HCT116 (cell line): ENCODE measurements around the gene HNMT. TPM values are rescaled to one million over a fixed set of nuclear protein-coding genes. Genes with fewer than 3 reads are reported as not detected.

ENCODE experiments used
- ATAC-seq: fragments of 200-7000 bp; cut with Tn5 transposase; 2 replicates; pipeline ENCODE4 v1.9.1; 2020; ENCODE audit warnings: mild to moderate bottlenecking, moderate library complexity
- BruUV-seq: library from RNA; stranded (reverse); fragments of 400-500 nt; replicated peaks from 2 replicates; lab custom pipeline; 2021; lab: Mats Ljungman, UMichigan
- CTCF ChIA-PET: fragments of 300-600 bp; sonication (Branson Sonifier 250); formaldehyde crosslinking; loops from one replicate; lab custom pipeline; 2021; ENCODE audit warnings: antibody characterized with exemption; lab: Charles Lee
- POLR2A ChIA-PET: fragments of 300-600, 350-600 bp; sonication (Branson Sonifier 250); formaldehyde crosslinking; loops from one replicate; lab custom pipeline; 2021; ENCODE audit warnings: antibody characterized with exemption; lab: Charles Lee
- RAD21 ChIA-PET, 2 experiments: fragments of 300-600 bp; sonication (Branson Sonifier 250); formaldehyde crosslinking; loops; one replicate each; lab custom pipeline; 2023; ENCODE audit warnings: low total read pairs in 2 of 2; ENCODE audit not compliant: uncharacterized antibody in 2 of 2, unreplicated experiment in 2 of 2, low non-redundant PET in 1 of 2; lab: Charles Lee
- DNase-seq: peaks from one replicate; pipeline ENCODE4 v3.0.0-alpha.2; 2010; ENCODE audit warnings: low read depth, low spot score
- H2AFZ ChIP-seq: fragments of 200-600 bp; shearing (Covaris generic), sonication (generic); 2 replicates; pipeline ENCODE4 v1.6.1; 2017; ENCODE audit warnings: low read depth, mixed run types, mixed read lengths, antibody characterized with exemption, low read length; ENCODE audit not compliant: poor library complexity, severe bottlenecking
- H3K27ac ChIP-seq: 2 replicates; pipeline ENCODE4 v1.5.1; 2012; ENCODE audit warnings: low read depth, low read length
- H3K27me3 ChIP-seq: fragments of 200-600 bp; sonication (generic); 2 replicates; pipeline ENCODE4 v1.6.1; 2016; ENCODE audit warnings: mixed run types, low read length, mixed read lengths; ENCODE audit not compliant: insufficient read depth
- H3K36me3 ChIP-seq, 2 experiments: fragments of 200-500 bp in 1 of 2; fragments of 200-600 bp in 1 of 2; sonication (Bioruptor generic) in 1 of 2; sonication (generic) in 1 of 2; 2 replicates each; pipeline versions ENCODE4 v1.5.1 to v1.6.1; 2014 to 2016; ENCODE audit warnings: low read length in 2 of 2, inconsistent platforms in 1 of 2, mixed read lengths in 1 of 2, mixed run types in 1 of 2; ENCODE audit not compliant: insufficient read depth in 2 of 2, control insufficient read depth in 1 of 2
- H3K4me1 ChIP-seq, 2 experiments: fragments of 200-600 bp in 1 of 2; sonication (generic) in 1 of 2; 2 replicates each; pipeline versions ENCODE4 v1.5.1 to v1.6.1; 2012 to 2017; ENCODE audit warnings: low read length in 2 of 2, inconsistent platforms in 1 of 2, mild to moderate bottlenecking in 1 of 2, mixed read lengths in 1 of 2, mixed run types in 1 of 2, moderate library complexity in 1 of 2; ENCODE audit not compliant: insufficient read depth in 2 of 2, control insufficient read depth in 1 of 2
- H3K4me2 ChIP-seq: fragments of 200-600 bp; sonication (generic); 2 replicates; pipeline ENCODE4 v1.6.1; 2017; ENCODE audit warnings: mixed run types, low read length, mixed read lengths
- H3K4me3 ChIP-seq, 2 experiments: fragments of 200-600 bp in 1 of 2; sonication (generic) in 1 of 2; replicated peaks in 1 of 2; 2 replicates each; pipeline ENCODE4 v1.5.1; 2011 to 2016; ENCODE audit warnings: low read length in 2 of 2, control low read depth in 1 of 2, low read depth in 1 of 2, mild to moderate bottlenecking in 1 of 2, mixed read lengths in 1 of 2, mixed run types in 1 of 2
- H3K79me2 ChIP-seq: fragments of 200-600 bp; sonication (generic); 2 replicates; pipeline ENCODE4 v1.6.1; 2017; ENCODE audit warnings: mild to moderate bottlenecking, mixed run types, low read length, moderate library complexity, mixed read lengths; ENCODE audit not compliant: insufficient read depth
- H3K9ac ChIP-seq: fragments of 200-600 bp; sonication (generic); 2 replicates; pipeline ENCODE4 v1.6.1; 2016; ENCODE audit warnings: low read length, mixed read lengths
- H3K9me2 ChIP-seq: fragments of 200-600 bp; sonication (generic), shearing (Covaris generic); 2 replicates; pipeline ENCODE4 v1.6.1; 2017; ENCODE audit warnings: mixed run types, mild to moderate bottlenecking, moderate library complexity; ENCODE audit not compliant: insufficient read depth
- H3K9me3 ChIP-seq, 2 experiments: fragments of 200-500 bp in 1 of 2; fragments of 200-600 bp in 1 of 2; sonication (Bioruptor generic) in 1 of 2; sonication (generic) in 1 of 2; 2 replicates each; pipeline ENCODE4 v1.6.1; 2014 to 2017; ENCODE audit warnings: low read length in 2 of 2, mixed read lengths in 2 of 2, inconsistent platforms in 1 of 2, low read depth in 1 of 2, mild to moderate bottlenecking in 1 of 2, mixed run types in 1 of 2, moderate library complexity in 1 of 2; ENCODE audit not compliant: control insufficient read depth in 1 of 2, insufficient read depth in 1 of 2
- H4K20me1 ChIP-seq: fragments of 200-600 bp; sonication (generic), shearing (Covaris generic); 2 replicates; pipeline ENCODE4 v1.6.1; 2017; ENCODE audit warnings: mixed run types, mild to moderate bottlenecking, moderate library complexity; ENCODE audit not compliant: insufficient read depth
- CEBPB ChIP-seq: IDR thresholded peaks from 2 replicates; pipeline ENCODE4 v1.6.1; 2012; ENCODE audit warnings: low read depth
- CTCF ChIP-seq, 3 experiments: fragments of 200-600 bp in 1 of 3; sonication (generic) in 1 of 3; IDR thresholded peaks in 2 of 3; conservative IDR thresholded peaks in 1 of 3; 2 replicates each; pipeline ENCODE4 v1.5.1; 2012 to 2017; ENCODE audit warnings: low read depth in 2 of 3, low read length in 2 of 3, antibody characterized with exemption in 1 of 3, borderline replicate concordance in 1 of 3, control low read depth in 1 of 3, mild to moderate bottlenecking in 1 of 3, mixed read lengths in 1 of 3, mixed run types in 1 of 3, moderate library complexity in 1 of 3; ENCODE audit not compliant: insufficient read depth in 1 of 3
- EGR1 ChIP-seq: IDR thresholded peaks from 2 replicates; pipeline ENCODE4 v1.6.1; 2012; ENCODE audit warnings: low read depth
- ELF1 ChIP-seq: IDR thresholded peaks from 2 replicates; pipeline ENCODE4 v1.6.1; 2012; ENCODE audit warnings: low read depth, borderline replicate concordance
- EZH2phosphoT487 ChIP-seq: fragments of 200-600 bp; IDR thresholded peaks from 2 replicates; pipeline ENCODE4 v1.6.1; 2018; ENCODE audit warnings: antibody characterized with exemption, borderline replicate concordance
- POLR2A ChIP-seq: IDR thresholded peaks from 2 replicates; pipeline ENCODE4 v1.7.0; 2011; ENCODE audit warnings: borderline replicate concordance; ENCODE audit not compliant: insufficient read depth, insufficient read length; ENCODE audit errors: extremely low read depth
- POLR2AphosphoS5 ChIP-seq: IDR thresholded peaks from 2 replicates; pipeline ENCODE4 v1.6.1; 2011; ENCODE audit warnings: mild to moderate bottlenecking, low read depth, low read length, moderate library complexity
- RAD21 ChIP-seq: IDR thresholded peaks from 2 replicates; pipeline ENCODE4 v1.6.1; 2012; ENCODE audit warnings: low read depth, mild to moderate bottlenecking
- REST ChIP-seq: IDR thresholded peaks from 2 replicates; pipeline ENCODE4 v1.6.1; 2012; ENCODE audit warnings: low read depth
- SP1 ChIP-seq: IDR thresholded peaks from 2 replicates; pipeline ENCODE4 v1.6.1; 2012; ENCODE audit warnings: low read depth
- SRF ChIP-seq: IDR thresholded peaks from 2 replicates; pipeline ENCODE4 v1.6.1; 2012; ENCODE audit warnings: low read depth
- YY1 ChIP-seq: IDR thresholded peaks from 2 replicates; pipeline ENCODE4 v1.6.1; 2011; ENCODE audit warnings: low read length, low read depth, moderate library complexity, mild to moderate bottlenecking; ENCODE audit not compliant: insufficient replicate concordance; ENCODE audit errors: extremely low read depth
- ZNF274 ChIP-seq: fragments of 200-500 bp; sonication (Bioruptor generic); IDR thresholded peaks from 2 replicates; pipeline ENCODE4 v1.6.1; 2014; ENCODE audit warnings: mild to moderate bottlenecking, low read depth, low read length, inconsistent platforms
- intact Hi-C: fragments of 100-400 bp; cut with micrococcal nuclease; formaldehyde crosslinking; loops from 2 replicates; pipeline ENCODE4 v1.10.0; 2022
- total RNA-seq: library from RNA; stranded (reverse); gene quantifications from one replicate; pipeline ENCODE4 v1.2.1, GENCODE V29; 2021; ENCODE audit not compliant: unreplicated experiment

Gene HNMT
- total RNA-seq, 1 experiment from 2014 or later, result not detected

- Histone ChIP-seq H3K9me2 (no peaks in the 10 kb centered on the region), H3K27me3 (no peaks in the 10 kb centered on the region), H3K4me2 (no peak overlapping the region), H2AFZ (no peak overlapping the region), H3K4me1 (no peaks in the 10 kb centered on the region), H3K4me3 (no peak overlapping the region), H3K9ac (no peak overlapping the region), H3K27ac (no peak overlapping the region), H3K79me2 (no peaks in the 10 kb centered on the region), H4K20me1 (no peaks in the 10 kb centered on the region), H3K9me3 (no peaks in the 10 kb centered on the region), H3K36me3 (no peaks in the 10 kb centered on the region)
- intact Hi-C loops, result no loop called here
- ChIA-PET RAD21 (no interaction called here), CTCF (no interaction called here), POLR2A (no interaction called here)
- DNase-seq, result no peak
- no TSS peak for BruUV-seq
- TF ChIP-seq POLR2A (no peak), ELF1 (no peak), REST (no peak), SP1 (no peak), CEBPB (no peak)
- ATAC-seq, result no peak
Observed at GRCh38 chr2:138000796-138001195, 36.5 kb downstream of the HNMT start.

- no peaks in the 10 kb centered on the region for H3K79me2 ChIP-seq
- ChIA-PET CTCF (no interaction called here), POLR2A (no interaction called here), RAD21 (no interaction called here)
- ATAC-seq (no peak), DNase-seq (no peak)
- BruUV-seq, result no TSS peak
- H3K9me3 ChIP-seq, result no peaks in the 10 kb centered on the region
- H3K4me2 ChIP-seq, result no peak overlapping the region
- intact Hi-C loops, result no loop called here
- no peak overlapping the region for H3K9ac ChIP-seq
- no peak overlapping the region for H3K4me3 ChIP-seq
- no peak overlapping the region for H2AFZ ChIP-seq
- TF ChIP-seq POLR2A (no peak), CTCF (IDR thresholded peaks at IDR 0.05 in 2 of 3, conservative IDR thresholded peaks at IDR 0.05 in 1 of 3; ENCODE audit: borderline replicate concordance in 1 of 3, insufficient read depth in 1 of 3, low read depth in 2 of 3, low read length in 2 of 3) (no peak), RAD21 (no peak), YY1 (no peak), ELF1 (no peak), SRF (no peak), ZNF274 (no peak), EGR1 (no peak), POLR2AphosphoS5 (no peak), CEBPB (no peak), EZH2phosphoT487 (no peak)
- H3K9me2 ChIP-seq, result no peaks in the 10 kb centered on the region
- no peaks in the 10 kb centered on the region for H3K4me1 ChIP-seq
- H3K27me3 ChIP-seq, result no peaks in the 10 kb centered on the region
- H3K27ac ChIP-seq, result no peak overlapping the region
- no peaks in the 10 kb centered on the region for H4K20me1 ChIP-seq
- no peaks in the 10 kb centered on the region for H3K36me3 ChIP-seq
Observed at GRCh38 chr2:138003411-138003810, 39.1 kb downstream of the HNMT start.
